Spinal cord (tissue), 10 donors: Measurements from ENCODE around the gene LIME1. TPM values are rescaled to one million over a fixed set of nuclear protein-coding genes. Genes with fewer than 3 reads are reported as not detected.

Source experiments
- DNase-seq, 6 donors: peaks; one replicate each; pipeline versions ENCODE4 v3.0.0 to v3.0.0-alpha.2; 2013 to 2015; ENCODE audit warnings: low spot score in 6 of 6, low read depth in 4 of 6
- H3K27ac ChIP-seq: one replicate; pipeline ENCODE4 v1.5.1; 2013; ENCODE audit warnings: low read depth, low read length, control low read depth
- H3K27me3 ChIP-seq: one replicate; pipeline ENCODE4 v1.6.1; 2013; ENCODE audit warnings: low read length; ENCODE audit not compliant: control insufficient read depth, insufficient read depth
- H3K36me3 ChIP-seq: one replicate; pipeline ENCODE4 v1.6.1; 2013; ENCODE audit warnings: low read length; ENCODE audit not compliant: control insufficient read depth, insufficient read depth
- H3K4me1 ChIP-seq: one replicate; pipeline ENCODE4 v1.6.1; 2013; ENCODE audit warnings: low read length; ENCODE audit not compliant: control insufficient read depth, insufficient read depth
- H3K4me3 ChIP-seq: one replicate; pipeline ENCODE4 v1.5.1; 2013; ENCODE audit warnings: low read depth, low read length, control low read depth
- H3K9me3 ChIP-seq: one replicate; pipeline ENCODE4 v1.6.1; 2013; ENCODE audit warnings: low read length; ENCODE audit not compliant: control insufficient read depth, insufficient read depth
- WGBS: methylation state at CpG from one replicate; pipeline ENCODE4 v1.1.5; 2013; ENCODE audit warnings: missing lambda C conversion rate; ENCODE audit not compliant: insufficient coverage; 5-methylcytosine and 5-hydroxymethylcytosine counted together
- polyA plus RNA-seq, 2 donors: library from polyadenylated mRNA; unstranded; fragments of 120-200 nt; gene quantifications; one replicate each; pipeline ENCODE4 v1.2.1, GENCODE V29; 2013; ENCODE audit not compliant: insufficient read length in 2 of 2
- total RNA-seq, 2 donors: library from RNA; depleted of rRNA in 1 of 2; stranded (reverse); fragments of 120-200 nt in 1 of 2; fragments of >200 nt in 1 of 2; gene quantifications; one replicate each; pipeline versions ENCODE4 v1.2.3 to v1.2.4, GENCODE V29; 2013 to 2014
- donor health status: healthy.

Gene LIME1
- total and polyA plus RNA-seq, 4 donors, result 2.5 to 24.5 (median 14.7) TPM

GRCh38 chr20:63739130-63740069 is 2.9 kb downstream of the LIME1 start, which contains the start of gene SLC2A4RG:
SLC2A4RG (plus strand) TSS chr20:63739776; CDS start chr20:63739913, 137 bp downstream.
- WGBS, result 1% methylated on average over 130 of the region's 136 CpGs
- H3K4me3 ChIP-seq, result peak within 1 kb of the TSS; percentile 68
- H3K9me3 ChIP-seq, result no peaks in the 10 kb centered on the region
- peak in 4 of 6 donors; percentile 63 to 92 (median 76) for DNase-seq
- H3K4me1 ChIP-seq, result peaks cover 53% of the 10 kb centered on the region
- no peaks in the 10 kb centered on the region for H3K27me3 ChIP-seq
- peaks cover 75% of the 10 kb centered on the region for H3K36me3 ChIP-seq
- peak within 1 kb of the TSS; percentile 89 for H3K27ac ChIP-seq

GRCh38 chr20:63740070-63740626 is 3.7 kb downstream of the LIME1 start:
- under 1% methylated on average over 80 of the region's 80 CpGs for WGBS
- Histone ChIP-seq H3K27ac (peak overlapping the region; percentile 89), H3K27me3 (no peaks in the 10 kb centered on the region), H3K9me3 (no peaks in the 10 kb centered on the region), H3K36me3 (peaks cover 75% of the 10 kb centered on the region), H3K4me1 (peaks cover 53% of the 10 kb centered on the region), H3K4me3 (peak overlapping the region; percentile 68)
- DNase-seq, result peak in 3 of 6 donors; percentile 25 to 64 (median 52)

- DNase-seq, result peak in 4 of 6 donors; percentile 44 to 91 (median 66)
- Histone ChIP-seq H3K36me3 (peaks cover 75% of the 10 kb centered on the region), H3K27me3 (no peaks in the 10 kb centered on the region), H3K4me3 (peak overlapping the region; percentile 68), H3K4me1 (peaks cover 46% of the 10 kb centered on the region), H3K9me3 (no peaks in the 10 kb centered on the region), H3K27ac (peak overlapping the region; percentile 89)
- WGBS, result 10% methylated on average over 29 of the region's 29 CpGs
These were observed 4.3 kb downstream of the LIME1 start for GRCh38 chr20:63740627-63741353.

- H3K9me3 ChIP-seq, result no peaks in the 10 kb centered on the region
- peak overlapping the region; percentile 68 for H3K4me3 ChIP-seq
- peaks cover 75% of the 10 kb centered on the region for H3K36me3 ChIP-seq
- H3K27me3 ChIP-seq, result no peaks in the 10 kb centered on the region
- WGBS, result 52% methylated on average over 4 of the region's 6 CpGs
- H3K4me1 ChIP-seq, result peaks cover 41% of the 10 kb centered on the region
- DNase-seq, result no peak
- H3K27ac ChIP-seq, result peak overlapping the region; percentile 89
These were observed 4.9 kb downstream of the LIME1 start for GRCh38 chr20:63741354-63741675.

GRCh38 chr20:63741676-63742380 is 5.4 kb downstream of the LIME1 start:
- Histone ChIP-seq H3K27me3 (no peaks in the 10 kb centered on the region), H3K36me3 (peaks cover 75% of the 10 kb centered on the region), H3K4me3 (no peak overlapping the region), H3K9me3 (no peaks in the 10 kb centered on the region), H3K4me1 (peaks cover 36% of the 10 kb centered on the region), H3K27ac (no peak overlapping the region)
- no peak for DNase-seq
- WGBS, result 90% methylated on average over 28 of the region's 30 CpGs

GRCh38 chr20:63742381-63743024 is 6.0 kb downstream of the LIME1 start:
- DNase-seq, result no peak
- peaks cover 72% of the 10 kb centered on the region for H3K36me3 ChIP-seq
- H3K4me3 ChIP-seq, result no peak overlapping the region
- H3K27ac ChIP-seq, result no peak overlapping the region
- H3K9me3 ChIP-seq, result no peaks in the 10 kb centered on the region
- no peaks in the 10 kb centered on the region for H3K27me3 ChIP-seq
- peaks cover 30% of the 10 kb centered on the region for H3K4me1 ChIP-seq
- 90% methylated on average over 34 of the region's 37 CpGs for WGBS

GRCh38 chr20:63743210-63743970 is 6.9 kb downstream of the LIME1 start:
- H3K36me3 ChIP-seq, result peaks cover 72% of the 10 kb centered on the region
- H3K9me3 ChIP-seq, result no peaks in the 10 kb centered on the region
- no peak for DNase-seq
- no peak overlapping the region for H3K27ac ChIP-seq
- H3K4me3 ChIP-seq, result no peak overlapping the region
- H3K27me3 ChIP-seq, result no peaks in the 10 kb centered on the region
- peaks cover 26% of the 10 kb centered on the region for H3K4me1 ChIP-seq
- WGBS, result 84% methylated on average over 23 of the region's 31 CpGs

GRCh38 chr20:63744158-63744557 is 7.7 kb downstream of the LIME1 start:
- Histone ChIP-seq H3K4me3 (no peak overlapping the region), H3K36me3 (peaks cover 73% of the 10 kb centered on the region), H3K27ac (no peak overlapping the region), H3K4me1 (peaks cover 18% of the 10 kb centered on the region), H3K27me3 (no peaks in the 10 kb centered on the region), H3K9me3 (no peaks in the 10 kb centered on the region)
- no peak for DNase-seq
- 89% methylated on average over 2 of the region's 4 CpGs for WGBS
